RWPE1 (cell line): ENCODE data around the gene PRMT1.

Experiments used
- CTCF ChIA-PET: fragments of 350-600 bp; sonication (Branson Sonifier 250); formaldehyde crosslinking; extraction: SDS; loops from one replicate; lab custom pipeline; 2021; lab: Yijun Ruan, JAX
- POLR2A ChIA-PET: fragments of 400-600 bp; formaldehyde crosslinking; extraction: SDS; loops from one replicate; lab custom pipeline; 2020; ENCODE audit warnings: antibody characterized with exemption; ENCODE audit not compliant: low non-redundant PET; lab: Yijun Ruan, JAX
- DNase-seq: peaks from one replicate; pipeline ENCODE4 v3.0.0; 2012; ENCODE audit warnings: low spot score
- H3K27ac ChIP-seq: fragments of 450-650 bp; 2 replicates; pipeline ENCODE4 v1.5.1; 2017
- TF ChIP-seq, protein P1 (sequence below): fragments of 450-650 bp; conservative IDR thresholded peaks from 2 replicates; pipeline ENCODE4 v1.5.1; 2017; ENCODE audit warnings: low read depth, mild to moderate bottlenecking

Gene PRMT1

DNA sequence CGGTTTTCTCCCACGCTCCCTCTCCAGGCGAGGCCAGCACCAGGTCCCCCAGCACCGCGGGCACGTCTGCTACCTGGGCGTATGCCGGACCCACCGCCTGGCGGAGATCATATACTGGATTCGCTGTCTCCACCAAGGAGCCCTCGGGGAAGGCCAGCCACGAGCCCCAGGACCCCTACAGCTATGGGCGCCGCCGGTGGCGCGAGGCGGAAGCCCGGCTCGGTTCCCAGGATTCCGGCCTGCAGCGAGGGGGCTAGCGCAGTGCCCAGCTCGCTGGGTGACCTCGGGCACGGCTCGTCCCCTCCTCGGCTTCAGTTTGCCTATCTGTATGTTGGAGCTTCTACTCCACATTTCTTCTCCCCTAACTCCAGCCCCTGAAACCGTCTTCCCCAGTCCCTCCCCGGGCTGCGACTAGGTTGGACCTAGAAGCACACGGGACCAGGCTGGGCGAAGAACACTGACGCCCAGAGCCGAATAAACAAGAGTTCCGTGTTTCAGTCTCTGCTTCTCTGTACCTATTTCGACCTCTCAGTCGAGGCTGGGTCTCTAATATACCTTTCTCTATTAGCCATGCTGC is 13.1 kb downstream of the PRMT1 start:
- DNase-seq, result no peak
- ChIA-PET CTCF (interaction anchor here (0.5 to 1.3 kb wide), 4 partner anchors 9 to 244 kb away, joined by 3 to 5 read pairs (median 4); no protein-coding TSS in a partner anchor), POLR2A (no interaction called here)
- TF ChIP-seq, protein P1, sequence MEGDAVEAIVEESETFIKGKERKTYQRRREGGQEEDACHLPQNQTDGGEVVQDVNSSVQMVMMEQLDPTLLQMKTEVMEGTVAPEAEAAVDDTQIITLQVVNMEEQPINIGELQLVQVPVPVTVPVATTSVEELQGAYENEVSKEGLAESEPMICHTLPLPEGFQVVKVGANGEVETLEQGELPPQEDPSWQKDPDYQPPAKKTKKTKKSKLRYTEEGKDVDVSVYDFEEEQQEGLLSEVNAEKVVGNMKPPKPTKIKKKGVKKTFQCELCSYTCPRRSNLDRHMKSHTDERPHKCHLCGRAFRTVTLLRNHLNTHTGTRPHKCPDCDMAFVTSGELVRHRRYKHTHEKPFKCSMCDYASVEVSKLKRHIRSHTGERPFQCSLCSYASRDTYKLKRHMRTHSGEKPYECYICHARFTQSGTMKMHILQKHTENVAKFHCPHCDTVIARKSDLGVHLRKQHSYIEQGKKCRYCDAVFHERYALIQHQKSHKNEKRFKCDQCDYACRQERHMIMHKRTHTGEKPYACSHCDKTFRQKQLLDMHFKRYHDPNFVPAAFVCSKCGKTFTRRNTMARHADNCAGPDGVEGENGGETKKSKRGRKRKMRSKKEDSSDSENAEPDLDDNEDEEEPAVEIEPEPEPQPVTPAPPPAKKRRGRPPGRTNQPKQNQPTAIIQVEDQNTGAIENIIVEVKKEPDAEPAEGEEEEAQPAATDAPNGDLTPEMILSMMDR, result peak; percentile 14; the same call in 1 of the 2 replicates
- H3K27ac ChIP-seq, result no peak overlapping the region

DNA sequence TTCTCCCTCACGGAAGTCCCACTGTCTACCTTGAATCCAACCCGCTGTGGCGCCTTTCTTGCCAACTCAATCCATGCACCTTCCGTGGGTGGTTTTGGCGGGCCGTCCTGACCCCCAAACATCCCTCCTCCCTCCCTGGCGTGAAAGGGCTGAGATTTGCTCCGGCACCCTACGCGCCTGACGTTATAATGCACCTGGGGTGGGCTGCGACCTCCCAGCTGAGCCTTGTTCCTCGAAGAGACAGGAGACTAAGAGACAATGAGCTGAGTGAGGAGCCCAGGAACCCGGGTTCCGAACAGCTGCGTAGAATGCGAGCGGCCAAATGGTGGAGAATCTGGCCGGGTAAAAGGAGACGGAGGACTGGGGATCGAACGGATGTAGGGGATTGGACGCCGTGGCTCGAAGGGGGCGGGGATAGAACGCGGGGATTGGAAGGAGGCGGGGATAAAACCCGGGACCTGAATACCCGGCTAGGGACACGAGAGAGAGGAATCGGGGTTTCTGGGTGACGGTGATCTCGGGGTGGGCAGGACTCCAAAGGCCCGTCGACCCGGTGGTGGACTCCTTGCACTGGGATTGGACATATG is 13.7 kb downstream of the PRMT1 start, which contains the start of gene CPT1C:
CPT1C (plus strand) TSS at position 461 of the 587 bp plus-strand sequence. CDS start 1,137 bp downstream, outside the sequence.
- DNase-seq, result peak; percentile 69
- POLR2A ChIA-PET, result no interaction called here
- CTCF ChIA-PET, result interaction anchor here (0.6 to 0.7 kb wide), 2 partner anchors 160 to 245 kb away, joined by 3 to 5 read pairs; no protein-coding TSS in a partner anchor
- TF ChIP-seq, protein P1, result no peak
- H3K27ac ChIP-seq, result no peak within 1 kb of the TSS

DNA sequence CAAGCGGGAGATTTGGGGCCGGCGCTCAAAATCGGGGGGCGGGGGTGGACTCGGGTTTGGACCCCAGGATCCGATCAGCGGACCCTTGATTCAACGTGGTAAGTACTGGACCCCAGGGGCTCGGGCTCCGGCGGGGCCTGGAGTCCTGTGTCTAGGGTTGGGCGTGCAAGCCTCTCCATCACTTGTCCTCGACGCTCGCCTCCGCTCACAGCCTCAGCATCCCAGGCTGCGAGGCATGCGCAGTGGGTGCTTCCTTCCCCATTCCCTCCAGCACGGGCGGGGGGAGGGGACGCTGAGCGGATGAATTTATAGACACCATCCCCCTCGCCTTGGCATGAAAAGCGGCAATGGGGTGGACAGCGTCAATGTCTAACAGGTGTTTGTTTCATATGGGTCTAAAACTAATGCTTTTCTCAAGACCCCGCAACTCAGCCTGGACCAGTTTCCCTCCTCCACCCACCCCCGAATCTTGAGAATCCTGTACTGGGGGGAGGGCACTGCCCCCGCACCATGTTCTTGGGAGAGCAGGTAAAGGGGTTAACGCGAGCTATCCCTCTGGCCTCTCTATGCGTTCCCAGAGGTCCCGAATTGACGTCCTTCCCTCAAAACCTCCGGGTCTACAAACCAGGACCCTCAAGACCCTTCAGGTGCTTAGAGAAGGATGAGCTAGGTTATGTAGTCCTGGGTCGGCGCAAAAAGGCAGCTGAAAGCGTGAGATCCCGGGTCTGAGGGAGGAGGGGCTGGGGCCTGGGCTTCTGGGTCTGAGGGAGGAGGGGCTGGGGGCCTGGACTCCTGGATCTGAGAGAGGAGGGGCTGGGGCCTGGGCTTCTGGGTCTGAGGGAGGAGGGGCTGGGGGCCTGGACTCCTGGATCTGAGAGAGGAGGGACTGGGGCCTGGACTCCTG is 14.4 kb downstream of the PRMT1 start:
- no peak for DNase-seq
- POLR2A ChIA-PET, result no interaction called here
- TF ChIP-seq, protein P1, result no peak
- H3K27ac ChIP-seq, result no peak overlapping the region
- CTCF ChIA-PET, result interaction anchor here (0.6 kb wide), 1 partner anchor 159 kb away, joined by 5 read pairs; no protein-coding TSS in a partner anchor

DNA sequence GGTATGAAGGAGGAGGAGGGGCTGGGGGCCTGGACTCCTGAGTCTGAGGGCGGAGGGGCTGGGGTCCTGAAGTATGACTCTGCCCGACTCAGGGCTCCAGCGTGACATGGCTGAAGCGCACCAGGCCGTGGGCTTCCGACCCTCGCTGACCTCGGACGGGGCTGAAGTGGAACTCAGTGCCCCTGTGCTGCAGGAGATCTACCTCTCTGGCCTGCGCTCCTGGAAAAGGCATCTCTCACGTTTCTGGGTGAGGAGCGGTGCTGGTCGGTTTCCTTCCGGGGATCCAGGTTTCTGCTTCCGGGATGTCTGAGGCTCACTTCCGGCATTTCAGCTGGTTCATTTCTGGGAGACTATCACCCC is 15.1 kb downstream of the PRMT1 start:
- H3K27ac ChIP-seq, result no peak overlapping the region
- TF ChIP-seq, protein P1, result no peak
- ChIA-PET CTCF (no interaction called here), POLR2A (no interaction called here)
- no peak for DNase-seq

DNA sequence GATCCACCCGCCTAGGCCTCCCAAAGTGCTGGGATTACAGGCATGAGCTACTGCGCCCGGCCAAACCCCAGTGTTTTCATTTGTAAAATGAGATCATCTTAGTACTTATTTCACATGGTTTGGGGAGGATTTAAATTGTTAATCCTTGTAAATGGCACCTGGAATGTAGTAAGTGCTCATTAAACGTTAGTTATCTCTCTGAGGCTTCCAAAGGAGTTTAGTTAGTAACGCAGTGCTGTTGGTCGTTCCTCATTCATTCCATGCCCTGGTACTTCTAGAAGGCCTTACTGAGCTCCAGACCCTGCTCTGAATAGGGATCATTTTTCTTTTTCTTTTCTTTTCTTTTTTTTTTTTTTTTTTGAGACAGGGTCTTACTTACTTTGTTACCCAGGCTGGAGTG is 19.0 kb downstream of the PRMT1 start:
- CTCF ChIA-PET, result interaction anchor here (0.6 kb wide), 1 partner anchor 391 kb away, joined by 3 read pairs; no protein-coding TSS in a partner anchor
- no peak overlapping the region for H3K27ac ChIP-seq
- TF ChIP-seq, protein P1, result no peak
- POLR2A ChIA-PET, result no interaction called here
- no peak for DNase-seq

DNA sequence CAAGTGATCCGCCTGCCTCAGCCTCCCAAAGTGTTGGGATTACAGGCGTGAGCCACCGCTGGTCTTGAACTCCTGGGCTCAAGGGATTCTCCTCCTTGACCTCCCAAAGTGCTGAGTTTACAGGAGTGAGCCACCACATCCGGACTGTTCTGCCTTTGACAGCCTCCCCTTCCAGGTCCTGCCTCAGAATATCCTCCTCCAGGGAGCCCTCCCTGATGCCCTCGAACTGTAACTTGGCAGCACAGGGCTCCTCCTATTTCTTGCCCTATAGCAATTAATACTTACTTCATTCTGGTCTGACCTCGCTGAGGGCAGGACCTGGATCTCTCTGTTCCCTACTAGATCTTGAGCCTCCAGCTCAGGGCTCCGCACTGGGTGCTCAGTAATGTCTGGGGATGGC is 19.8 kb downstream of the PRMT1 start:
- TF ChIP-seq, protein P1, result no peak
- CTCF ChIA-PET, result no interaction called here
- H3K27ac ChIP-seq, result no peak overlapping the region

More for the DNA sequence above, 19.8 kb downstream of the PRMT1 start:
- no peak for DNase-seq
- POLR2A ChIA-PET, result no interaction called here
